GM06990 (cell line): ENCODE data around the gene XK.
"Not testable (repeated sequence)": the region's sequence is repeated elsewhere in the genome, so short reads cannot be mapped to it uniquely, and the experiment has no call there.

Experiments used
- DNase-seq: peaks from one replicate; pipeline ENCODE4 v3.0.0-alpha.2; 2011; ENCODE audit not compliant: insufficient read length; ENCODE audit errors: extremely low read depth
- H3K27me3 ChIP-seq: replicated peaks from 2 replicates; pipeline ENCODE4 v1.6.0; 2011; ENCODE audit warnings: low read length; ENCODE audit not compliant: control insufficient read depth, insufficient read depth
- H3K36me3 ChIP-seq: 2 replicates; pipeline ENCODE4 v1.5.1; 2011; ENCODE audit warnings: low read length; ENCODE audit not compliant: control insufficient read depth, insufficient read depth
- H3K4me3 ChIP-seq: replicated peaks from 2 replicates; pipeline ENCODE4 v1.5.1; 2011; ENCODE audit warnings: low read depth, mild to moderate bottlenecking, control low read depth, low read length
- TF ChIP-seq, protein P1 (sequence below): IDR thresholded peaks from 2 replicates; pipeline ENCODE4 v1.5.1; 2011; ENCODE audit warnings: low read length, control low read depth, mild to moderate bottlenecking, inconsistent platforms; ENCODE audit not compliant: insufficient read depth, poor library complexity, severe bottlenecking

The XK gene

DNA sequence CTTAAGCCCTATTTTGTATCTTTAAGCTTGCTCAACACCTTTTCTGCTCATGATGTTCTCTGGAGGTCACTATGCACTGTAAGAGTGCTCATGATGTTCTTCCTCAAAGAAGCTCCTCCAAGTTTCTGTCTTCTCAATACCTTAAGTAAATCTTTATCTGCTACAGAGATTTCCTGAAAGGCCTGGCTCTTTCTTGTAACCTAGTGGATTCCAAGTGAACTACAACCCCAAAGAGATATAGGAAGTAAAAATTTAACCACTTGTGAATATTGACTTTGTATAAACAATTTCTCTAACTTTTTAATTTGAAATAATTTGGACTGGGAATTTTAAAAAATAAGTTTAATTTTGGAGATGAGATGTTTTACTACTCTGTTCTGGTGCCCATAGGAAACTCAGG lies 39.3 kb upstream of the XK start:
- no peak for DNase-seq
- H3K4me3 ChIP-seq = no peak overlapping the region
- TF ChIP-seq, protein P1, sequence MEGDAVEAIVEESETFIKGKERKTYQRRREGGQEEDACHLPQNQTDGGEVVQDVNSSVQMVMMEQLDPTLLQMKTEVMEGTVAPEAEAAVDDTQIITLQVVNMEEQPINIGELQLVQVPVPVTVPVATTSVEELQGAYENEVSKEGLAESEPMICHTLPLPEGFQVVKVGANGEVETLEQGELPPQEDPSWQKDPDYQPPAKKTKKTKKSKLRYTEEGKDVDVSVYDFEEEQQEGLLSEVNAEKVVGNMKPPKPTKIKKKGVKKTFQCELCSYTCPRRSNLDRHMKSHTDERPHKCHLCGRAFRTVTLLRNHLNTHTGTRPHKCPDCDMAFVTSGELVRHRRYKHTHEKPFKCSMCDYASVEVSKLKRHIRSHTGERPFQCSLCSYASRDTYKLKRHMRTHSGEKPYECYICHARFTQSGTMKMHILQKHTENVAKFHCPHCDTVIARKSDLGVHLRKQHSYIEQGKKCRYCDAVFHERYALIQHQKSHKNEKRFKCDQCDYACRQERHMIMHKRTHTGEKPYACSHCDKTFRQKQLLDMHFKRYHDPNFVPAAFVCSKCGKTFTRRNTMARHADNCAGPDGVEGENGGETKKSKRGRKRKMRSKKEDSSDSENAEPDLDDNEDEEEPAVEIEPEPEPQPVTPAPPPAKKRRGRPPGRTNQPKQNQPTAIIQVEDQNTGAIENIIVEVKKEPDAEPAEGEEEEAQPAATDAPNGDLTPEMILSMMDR = peak; percentile 3
- no peaks in the 10 kb centered on the region for H3K36me3 ChIP-seq
- no peaks in the 10 kb centered on the region for H3K27me3 ChIP-seq

DNA sequence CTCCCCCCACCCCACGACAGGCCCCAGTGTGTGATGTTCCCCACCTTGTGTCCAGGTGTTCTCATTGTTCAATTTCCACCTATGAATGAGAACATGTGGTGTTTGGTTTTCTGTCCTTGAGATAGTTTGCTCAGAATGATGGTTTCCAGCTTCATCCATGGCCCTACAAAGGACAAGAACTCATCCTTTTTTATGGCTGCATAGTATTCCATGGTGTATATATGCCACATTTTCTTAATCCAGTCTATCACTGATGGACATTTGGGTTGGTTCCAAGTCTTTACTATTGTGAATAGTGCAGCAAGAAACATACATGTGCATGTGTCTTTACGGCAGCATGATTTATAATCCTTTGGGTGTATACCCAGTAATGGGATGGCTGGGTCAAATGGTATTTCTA lies 34.7 kb upstream of the XK start:
- H3K27me3 ChIP-seq, H3K4me3 ChIP-seq, H3K36me3 ChIP-seq, DNase-seq: not testable (repeated sequence)

DNA sequence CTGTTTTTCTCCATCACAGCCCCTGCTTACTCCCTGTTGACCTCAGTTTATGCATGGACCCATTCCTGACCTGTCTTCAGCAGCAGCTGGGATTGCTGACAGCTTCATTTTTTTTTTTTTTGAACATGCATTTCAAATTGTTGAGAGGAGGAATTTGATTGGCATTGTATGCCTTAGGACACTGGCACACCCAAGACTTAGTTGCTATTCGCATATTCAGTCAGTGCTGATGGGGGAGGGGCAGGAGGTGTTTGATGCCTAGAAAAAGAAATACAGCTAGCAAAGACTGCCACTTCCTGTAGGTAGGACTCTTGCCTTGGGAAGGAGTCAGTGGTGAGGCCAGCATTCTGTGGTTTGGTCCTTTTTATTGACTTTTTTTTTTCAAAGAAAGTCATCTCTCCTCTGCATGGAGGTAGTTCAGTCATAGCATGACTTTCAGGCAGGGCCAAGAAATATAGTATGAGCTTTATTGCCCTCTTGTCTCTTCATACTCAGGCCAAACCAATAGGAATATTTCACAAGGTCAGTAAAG lies 33.6 kb upstream of the XK start:
- Histone ChIP-seq H3K36me3 (no peaks in the 10 kb centered on the region), H3K4me3 (no peak overlapping the region), H3K27me3 (no peaks in the 10 kb centered on the region; the same call in 1 of the 2 replicates)
- no peak for DNase-seq
- TF ChIP-seq, protein P1 = no peak

DNA sequence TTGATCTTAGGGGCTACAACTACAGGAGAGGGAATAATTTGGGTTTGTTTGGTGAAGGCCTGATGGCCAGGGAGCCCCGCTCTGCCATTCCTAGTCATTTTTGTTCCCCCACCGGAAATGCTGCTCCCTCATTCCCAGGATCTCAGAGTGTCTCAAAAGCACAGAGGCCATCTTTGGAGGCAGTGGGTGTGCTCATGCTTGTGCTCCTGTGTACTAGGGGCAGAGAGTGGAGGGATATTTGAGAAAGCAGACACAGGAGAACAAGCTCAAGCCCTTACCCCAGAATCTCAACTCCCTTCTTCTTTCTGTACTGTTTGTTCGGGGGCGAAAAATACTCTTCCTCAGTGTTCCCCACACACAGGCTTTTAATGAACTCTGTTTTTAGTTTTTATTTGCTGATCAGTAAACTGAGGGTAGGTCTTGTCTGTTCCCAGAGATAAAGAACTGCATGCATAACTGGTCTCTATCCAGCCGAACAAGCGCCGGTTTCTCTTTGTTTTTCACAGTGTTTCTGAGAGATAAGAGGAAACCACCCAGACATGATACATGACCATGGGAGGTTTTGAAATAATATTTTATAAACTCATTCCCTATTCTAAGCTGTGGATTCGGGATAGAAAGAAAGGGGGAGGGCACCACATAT lies 32.9 kb upstream of the XK start:
- H3K36me3 ChIP-seq = no peaks in the 10 kb centered on the region
- no peaks in the 10 kb centered on the region; the same call in 1 of the 2 replicates for H3K27me3 ChIP-seq
- no peak for DNase-seq
- H3K4me3 ChIP-seq = no peak overlapping the region
- TF ChIP-seq, protein P1 = no peak

DNA sequence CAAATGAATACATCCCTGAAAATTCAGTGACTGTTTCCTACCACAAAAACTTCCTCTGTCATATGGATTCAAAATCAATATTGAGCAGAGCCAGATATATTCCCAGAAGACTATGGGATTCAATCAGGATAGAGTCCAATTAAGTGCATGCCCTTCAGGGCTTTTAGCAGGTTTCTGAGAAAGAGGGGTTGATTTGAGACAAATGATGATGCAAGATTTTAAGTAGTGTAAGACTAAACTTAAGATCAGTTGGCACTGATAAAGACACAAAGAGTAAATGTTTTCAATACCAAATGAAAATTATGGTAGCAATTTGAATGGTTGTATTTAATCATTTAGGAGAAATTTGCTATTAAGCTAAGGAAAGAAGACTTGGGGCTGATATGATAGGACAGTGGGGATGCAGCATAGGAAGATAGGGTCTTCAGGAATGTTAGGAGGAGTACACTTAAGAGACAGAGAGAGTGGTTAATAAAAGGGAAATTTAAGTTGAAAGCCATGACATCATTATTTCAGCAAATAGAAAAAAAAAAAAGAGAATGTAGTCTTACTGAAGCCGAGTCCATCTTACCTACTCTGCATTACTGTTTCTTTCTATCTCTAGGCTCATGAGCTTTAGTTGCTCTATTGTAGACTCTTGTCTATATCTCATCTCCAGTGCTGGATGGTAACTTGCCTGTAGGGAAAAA lies 32.0 kb upstream of the XK start:
- Histone ChIP-seq H3K4me3 (no peak overlapping the region), H3K36me3 (no peaks in the 10 kb centered on the region), H3K27me3 (no peaks in the 10 kb centered on the region; the same call in 1 of the 2 replicates)
- TF ChIP-seq, protein P1 = no peak
- no peak for DNase-seq

DNA sequence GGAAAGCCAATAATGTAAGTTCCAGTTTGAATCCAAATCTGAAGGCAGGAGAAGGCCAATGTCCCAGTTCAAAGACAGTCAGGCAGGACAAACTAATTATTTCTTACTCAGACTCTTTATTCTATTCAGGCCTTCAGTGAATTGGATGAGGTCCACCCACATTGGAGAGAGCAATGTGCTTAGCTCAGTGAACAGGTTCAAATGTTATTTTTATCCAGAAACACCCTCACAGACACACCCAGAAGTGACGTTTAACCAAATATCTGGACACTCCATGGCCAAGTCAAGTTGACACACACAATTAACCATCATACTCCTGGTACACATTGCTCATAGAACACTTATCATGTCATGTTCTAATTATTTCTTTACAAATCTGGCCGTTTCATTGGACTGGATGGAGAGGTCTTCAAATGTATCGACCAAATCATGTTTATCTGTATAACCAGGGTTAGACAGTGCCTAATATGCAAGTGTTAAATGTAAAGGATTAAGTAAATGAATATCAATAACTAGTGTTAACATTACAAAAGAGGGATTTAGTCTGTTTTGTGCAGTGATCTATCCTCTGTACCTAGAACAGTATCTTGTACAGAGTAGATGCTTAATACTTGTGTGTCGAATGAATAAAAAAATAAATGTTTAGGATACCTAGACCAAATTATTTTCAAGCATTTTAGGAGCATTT lies 27.1 kb upstream of the XK start:
- Histone ChIP-seq H3K4me3 (no peak overlapping the region), H3K36me3 (no peaks in the 10 kb centered on the region), H3K27me3 (no peaks in the 10 kb centered on the region; the same call in 1 of the 2 replicates)
- TF ChIP-seq, protein P1 = no peak
- no peak for DNase-seq
